HEK293 (cell line): Measurements from ENCODE around the gene BARD1.

Experiments
- CTCF ChIA-PET: fragments of 350-600 bp; formaldehyde crosslinking; extraction: SDS; loops from one replicate; lab custom pipeline; 2021; ENCODE audit warnings: antibody characterized with exemption; lab: Yijun Ruan, JAX
- POLR2A ChIA-PET: fragments of 300-600 bp; formaldehyde crosslinking; extraction: SDS; loops from one replicate; lab custom pipeline; 2020; ENCODE audit warnings: antibody characterized with exemption, inconsistent platforms; lab: Yijun Ruan, JAX
- H3K27ac ChIP-seq: fragments of 200-500 bp; sonication (Bioruptor generic); 2 replicates; pipeline ENCODE4 v1.5.1; 2014; ENCODE audit warnings: low read depth, low read length, control low read depth, inconsistent platforms; ENCODE audit errors: extremely low read depth
- H3K36me3 ChIP-seq, 2 experiments: fragments of 200-500 bp in 1 of 2; sonication (Bioruptor generic) in 1 of 2; 1 replicate in 1 of 2; 2 replicates in 1 of 2; pipeline ENCODE4 v1.5.1; 2014 to 2017; ENCODE audit warnings: inconsistent platforms in 2 of 2, low read length in 2 of 2; ENCODE audit not compliant: control insufficient read depth in 2 of 2, insufficient read depth in 1 of 2
- H3K4me1 ChIP-seq: fragments of 200-500 bp; sonication (Bioruptor generic); 2 replicates; pipeline ENCODE4 v1.5.1; 2014; ENCODE audit warnings: mild to moderate bottlenecking, low read length, inconsistent platforms; ENCODE audit not compliant: control insufficient read depth, insufficient read depth
- H3K4me3 ChIP-seq: 2 replicates; pipeline ENCODE4 v1.5.1; 2011; ENCODE audit warnings: low read depth, mild to moderate bottlenecking, control low read depth, low read length, moderate library complexity
- H3K9me3 ChIP-seq: fragments of 200-500 bp; sonication (Bioruptor generic); 2 replicates; pipeline ENCODE4 v1.5.1; 2014; ENCODE audit warnings: low read depth, low read length, inconsistent platforms; ENCODE audit not compliant: control insufficient read depth, insufficient read depth
- FEZF1 ChIP-seq: fragments of 450-650 bp; formaldehyde crosslinking; IDR thresholded peaks from 2 replicates; pipeline ENCODE4 v1.5.1; 2016; ENCODE audit warnings: missing biosample characterization, missing genetic modification characterization
- GLIS2 ChIP-seq: fragments of 450-650 bp; formaldehyde crosslinking; IDR thresholded peaks from 2 replicates; pipeline ENCODE4 v1.5.1; 2016; ENCODE audit warnings: missing biosample characterization, missing genetic modification characterization
- HOXA7 ChIP-seq: sonication (generic); formaldehyde crosslinking; IDR thresholded peaks from 2 replicates; pipeline ENCODE4 v1.8.1; 2022; ENCODE audit warnings: missing genetic modification reagents, borderline replicate concordance
- HOXC10 ChIP-seq: sonication (generic); formaldehyde crosslinking; IDR thresholded peaks from 2 replicates; pipeline ENCODE4 v1.8.1; 2023; ENCODE audit warnings: mild to moderate bottlenecking, missing genetic modification reagents
- PRDM1 ChIP-seq: fragments of 450-650 bp; formaldehyde crosslinking; IDR thresholded peaks from 2 replicates; pipeline ENCODE4; 2016; ENCODE audit warnings: missing biosample characterization, missing genetic modification characterization
- PRDM4 ChIP-seq: fragments of 450-650 bp; formaldehyde crosslinking; IDR thresholded peaks from 2 replicates; pipeline ENCODE4 v1.5.1; 2017; ENCODE audit warnings: missing biosample characterization, missing genetic modification characterization
- PRDM6 ChIP-seq: fragments of 450-650 bp; formaldehyde crosslinking; IDR thresholded peaks from 2 replicates; pipeline ENCODE4 v1.5.1; 2017; ENCODE audit warnings: missing biosample characterization, missing genetic modification characterization
- SP7 ChIP-seq: fragments of 450-650 bp; formaldehyde crosslinking; IDR thresholded peaks from 2 replicates; pipeline ENCODE4 v1.5.1; 2016; ENCODE audit warnings: missing biosample characterization, missing genetic modification characterization
- TCF7L2 ChIP-seq: IDR thresholded peaks from 2 replicates; pipeline ENCODE4 v1.6.1; 2011; ENCODE audit warnings: low read depth, mild to moderate bottlenecking, inconsistent platforms, low read length, moderate library complexity, borderline replicate concordance
- ZBTB7A ChIP-seq: fragments of 450-650 bp; formaldehyde crosslinking; IDR thresholded peaks from 2 replicates; pipeline ENCODE4 v1.5.1; 2016; ENCODE audit warnings: low read depth, missing biosample characterization, missing genetic modification characterization
- ZEB2 ChIP-seq: fragments of 450-650 bp; formaldehyde crosslinking; IDR thresholded peaks from 2 replicates; pipeline ENCODE4 v1.5.1; 2016; ENCODE audit warnings: missing biosample characterization, missing genetic modification characterization
- ZNF394 ChIP-seq: fragments of 450-650 bp; formaldehyde crosslinking; IDR thresholded peaks from 2 replicates; pipeline ENCODE4 v1.5.1; 2016; ENCODE audit warnings: missing biosample characterization, missing genetic modification characterization, mild to moderate bottlenecking, moderate library complexity, borderline replicate concordance
- ZNF404 ChIP-seq: fragments of 450-650 bp; formaldehyde crosslinking; IDR thresholded peaks from 2 replicates; pipeline ENCODE4 v1.5.1; 2017; ENCODE audit warnings: missing biosample characterization, missing genetic modification characterization
- ZNF423 ChIP-seq: fragments of 450-650 bp; formaldehyde crosslinking; IDR thresholded peaks from 2 replicates; pipeline ENCODE4 v1.5.1; 2016; ENCODE audit warnings: missing biosample characterization, missing genetic modification characterization
- ZNF426 ChIP-seq: fragments of 450-650 bp; formaldehyde crosslinking; IDR thresholded peaks from 2 replicates; pipeline ENCODE4 v1.5.1; 2017; ENCODE audit warnings: missing biosample characterization, missing genetic modification characterization, mild to moderate bottlenecking, inconsistent platforms, moderate library complexity
- ZNF549 ChIP-seq: fragments of 450-650 bp; IDR thresholded peaks from 2 replicates; pipeline ENCODE4 v1.5.1; 2018; ENCODE audit warnings: missing biosample characterization, missing genetic modification characterization, mild to moderate bottlenecking, inconsistent platforms, moderate library complexity
- ZNF571 ChIP-seq: fragments of 450-650 bp; formaldehyde crosslinking; IDR thresholded peaks from 2 replicates; pipeline ENCODE4 v1.5.0; 2017; ENCODE audit warnings: missing biosample characterization, missing genetic modification characterization
- ZNF626 ChIP-seq: fragments of 450-650 bp; sonication (Bioruptor Pico); formaldehyde crosslinking; IDR thresholded peaks from 2 replicates; pipeline ENCODE4 v1.5.1; 2018; ENCODE audit warnings: missing biosample characterization, missing genetic modification characterization, inconsistent platforms
- ZNF654 ChIP-seq: fragments of 450-650 bp; formaldehyde crosslinking; IDR thresholded peaks from 2 replicates; pipeline ENCODE4 v1.5.1; 2016; ENCODE audit warnings: low read depth, missing biosample characterization, missing genetic modification characterization
- ZSCAN23 ChIP-seq: fragments of 450-650 bp; formaldehyde crosslinking; IDR thresholded peaks from 2 replicates; pipeline ENCODE4 v1.5.1; 2016; ENCODE audit warnings: missing biosample characterization, missing genetic modification characterization
- TF ChIP-seq, protein P1 (sequence below): fragments of 450-650 bp; formaldehyde crosslinking; IDR thresholded peaks from 2 replicates; pipeline ENCODE4 v1.5.1; 2016; ENCODE audit warnings: missing biosample characterization, missing genetic modification characterization
- TF ChIP-seq, protein P2 (sequence below): fragments of 450-650 bp; formaldehyde crosslinking; IDR thresholded peaks from 2 replicates; pipeline ENCODE4 v1.5.1; 2017; ENCODE audit warnings: missing biosample characterization, missing genetic modification characterization

The BARD1 gene

DNA sequence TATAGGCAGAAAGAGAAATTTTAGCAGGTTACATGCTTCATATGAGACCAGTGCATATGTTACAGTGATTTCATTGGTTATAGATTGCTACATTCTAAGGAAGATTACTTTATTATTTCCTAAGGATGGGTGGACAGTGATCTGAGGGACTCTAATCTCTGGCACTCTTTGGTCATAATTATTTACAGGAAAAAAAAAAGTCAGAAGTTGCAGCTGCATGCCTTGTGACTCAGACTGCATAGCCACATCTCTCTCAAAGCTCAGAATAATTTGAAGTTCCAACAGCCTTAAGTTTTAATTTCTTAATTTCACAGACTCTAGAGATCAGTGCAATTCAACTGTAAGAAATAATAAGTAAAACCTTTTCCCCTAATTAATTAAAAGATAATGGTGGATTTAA lies 27.1 kb upstream of the BARD1 start:
- POLR2A ChIA-PET = no interaction called here
- TF ChIP-seq ZBTB7A (tag by site-specific recombination) (no peak), ZSCAN23 (tag by site-specific recombination) (no peak)
- no peak overlapping the region for H3K4me3 ChIP-seq

GRCh38 chr2:214830794-214831346 lies 21.4 kb upstream of the BARD1 start:
- Histone ChIP-seq H3K9me3 (no peaks in the 10 kb centered on the region), H3K4me1 (no peaks in the 10 kb centered on the region), H3K36me3 (no peaks in the 10 kb centered on the region), H3K4me3 (no peak overlapping the region), H3K27ac (no peak overlapping the region)
- POLR2A ChIA-PET = no interaction called here
- CTCF ChIA-PET = interaction anchor here (0.6 to 1.3 kb wide), 4 partner anchors 8 to 71 kb away, joined by 3 to 5 read pairs (median 3); no protein-coding TSS in a partner anchor
- TF ChIP-seq PRDM1 (tag by site-specific recombination) (no peak), HOXC10 (CRISPR knock-in tag) (no peak), PRDM4 (tag by site-specific recombination) (no peak), ZNF654 (tag by site-specific recombination) (peak; percentile 17; the same call in 1 of the 2 replicates), ZNF426 (no peak)
- TF ChIP-seq, protein P1, sequence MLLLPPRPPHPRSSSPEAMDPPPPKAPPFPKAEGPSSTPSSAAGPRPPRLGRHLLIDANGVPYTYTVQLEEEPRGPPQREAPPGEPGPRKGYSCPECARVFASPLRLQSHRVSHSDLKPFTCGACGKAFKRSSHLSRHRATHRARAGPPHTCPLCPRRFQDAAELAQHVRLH (tag by site-specific recombination) = no peak

More for the DNA sequence above, 27.1 kb upstream of the BARD1 start:
- CTCF ChIA-PET = no interaction called here
- Histone ChIP-seq H3K4me1 (no peaks in the 10 kb centered on the region), H3K36me3 (no peaks in the 10 kb centered on the region), H3K9me3 (no peaks in the 10 kb centered on the region), H3K27ac (no peak overlapping the region)

- CTCF ChIA-PET = interaction anchor here (0.5 to 1.1 kb wide), 2 partner anchors 15 to 154 kb away, joined by 3 to 5 read pairs; no protein-coding TSS in a partner anchor
- TF ChIP-seq ZNF426 (no peak), ZNF423 (tag by site-specific recombination) (no peak), FEZF1 (peak; percentile 21; the same call in 1 of the 2 replicates), ZNF626 (tag by site-specific recombination) (no peak), SP7 (tag by site-specific recombination) (peak; percentile 89), ZNF549 (tag by site-specific recombination) (no peak), GLIS2 (tag by site-specific recombination) (no peak), TCF7L2 (no peak), PRDM6 (tag by site-specific recombination) (peak; percentile 70), HOXA7 (CRISPR knock-in tag) (no peak), ZEB2 (tag by site-specific recombination) (no peak), ZNF394 (tag by site-specific recombination) (no peak), ZNF404 (tag by site-specific recombination) (no peak), ZNF571 (tag by site-specific recombination) (no peak)
- TF ChIP-seq, protein P2, sequence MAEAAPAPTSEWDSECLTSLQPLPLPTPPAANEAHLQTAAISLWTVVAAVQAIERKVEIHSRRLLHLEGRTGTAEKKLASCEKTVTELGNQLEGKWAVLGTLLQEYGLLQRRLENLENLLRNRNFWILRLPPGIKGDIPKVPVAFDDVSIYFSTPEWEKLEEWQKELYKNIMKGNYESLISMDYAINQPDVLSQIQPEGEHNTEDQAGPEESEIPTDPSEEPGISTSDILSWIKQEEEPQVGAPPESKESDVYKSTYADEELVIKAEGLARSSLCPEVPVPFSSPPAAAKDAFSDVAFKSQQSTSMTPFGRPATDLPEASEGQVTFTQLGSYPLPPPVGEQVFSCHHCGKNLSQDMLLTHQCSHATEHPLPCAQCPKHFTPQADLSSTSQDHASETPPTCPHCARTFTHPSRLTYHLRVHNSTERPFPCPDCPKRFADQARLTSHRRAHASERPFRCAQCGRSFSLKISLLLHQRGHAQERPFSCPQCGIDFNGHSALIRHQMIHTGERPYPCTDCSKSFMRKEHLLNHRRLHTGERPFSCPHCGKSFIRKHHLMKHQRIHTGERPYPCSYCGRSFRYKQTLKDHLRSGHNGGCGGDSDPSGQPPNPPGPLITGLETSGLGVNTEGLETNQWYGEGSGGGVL (tag by site-specific recombination) = no peak
- TF ChIP-seq, all 188 proteins: peak for 3
- Histone ChIP-seq H3K4me3 (no peak overlapping the region), H3K4me1 (no peaks in the 10 kb centered on the region), H3K36me3 (no peaks in the 10 kb centered on the region), H3K27ac (no peak overlapping the region), H3K9me3 (no peaks in the 10 kb centered on the region)
- POLR2A ChIA-PET = no interaction called here
Measured at GRCh38 chr2:214816008-214816533, 6.6 kb upstream of the BARD1 start.
